Measurements from ENCODE around the gene EMID1.
A peak's percentile ranks its signal among the peaks of the same experiment; 100 is the strongest.

EMID1 gene

DNA sequence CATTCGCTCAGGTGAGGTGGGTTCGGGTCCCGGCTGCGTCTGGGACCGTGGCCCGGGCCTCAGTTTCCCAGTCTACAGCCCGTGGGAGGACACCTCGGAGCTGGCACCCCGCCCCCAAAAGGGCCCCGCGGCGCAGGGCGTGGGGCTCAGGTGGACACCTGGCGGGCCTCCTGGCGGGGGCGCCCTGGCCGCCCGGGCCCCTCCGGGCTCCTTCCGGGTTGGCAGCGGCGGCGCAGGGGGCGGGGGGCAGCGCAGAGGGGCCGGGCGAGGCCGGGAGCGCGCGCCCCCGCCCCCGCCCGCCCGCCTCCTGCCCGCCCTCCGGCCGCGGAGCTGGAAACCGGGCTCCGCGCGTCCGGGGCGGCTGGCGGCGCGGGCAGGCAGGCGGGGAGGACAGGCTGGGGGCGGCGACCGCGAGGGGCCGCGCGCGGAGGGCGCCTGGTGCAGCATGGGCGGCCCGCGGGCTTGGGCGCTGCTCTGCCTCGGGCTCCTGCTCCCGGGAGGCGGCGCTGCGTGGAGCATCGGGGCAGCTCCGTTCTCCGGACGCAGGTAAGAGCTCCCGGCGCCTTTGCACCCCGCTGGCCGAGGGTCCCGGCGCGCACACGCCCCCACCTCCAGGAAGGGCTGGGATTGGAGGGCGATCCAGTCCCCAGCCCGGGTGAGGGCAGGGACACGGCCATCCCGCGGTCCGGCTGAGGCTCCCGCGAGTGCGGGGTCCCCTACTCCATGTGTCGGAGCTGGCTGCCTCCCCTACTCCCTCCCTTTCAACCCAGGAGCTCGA is at the start of gene EMID1:
Gene EMID1 (plus strand): TSS at position 303 of the 778 bp plus-strand sequence. CDS start 143 bp downstream, at position 446.
- peak; percentile 58 for DNase-seq

DNA sequence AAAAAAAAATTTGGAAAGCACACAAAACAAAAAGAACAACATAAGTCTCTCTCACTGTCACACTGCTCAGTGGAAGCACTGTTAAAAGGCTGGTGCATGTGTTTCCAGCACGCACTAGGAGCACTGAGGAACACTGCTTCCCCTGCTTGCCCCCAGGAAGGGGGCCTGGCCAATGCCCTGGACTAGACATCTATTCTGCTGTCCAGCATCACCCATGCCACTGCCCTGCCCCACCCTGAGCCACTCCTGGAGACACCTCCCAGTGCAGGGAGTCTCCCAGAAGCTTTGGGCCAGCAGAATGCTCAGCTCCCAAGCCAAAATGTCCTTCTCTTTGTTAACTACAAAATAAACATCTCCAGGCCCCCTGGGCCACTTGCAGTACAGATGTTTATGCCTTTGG is 49.7 kb upstream of the EMID1 start:
- DNase-seq = no peak

DNA sequence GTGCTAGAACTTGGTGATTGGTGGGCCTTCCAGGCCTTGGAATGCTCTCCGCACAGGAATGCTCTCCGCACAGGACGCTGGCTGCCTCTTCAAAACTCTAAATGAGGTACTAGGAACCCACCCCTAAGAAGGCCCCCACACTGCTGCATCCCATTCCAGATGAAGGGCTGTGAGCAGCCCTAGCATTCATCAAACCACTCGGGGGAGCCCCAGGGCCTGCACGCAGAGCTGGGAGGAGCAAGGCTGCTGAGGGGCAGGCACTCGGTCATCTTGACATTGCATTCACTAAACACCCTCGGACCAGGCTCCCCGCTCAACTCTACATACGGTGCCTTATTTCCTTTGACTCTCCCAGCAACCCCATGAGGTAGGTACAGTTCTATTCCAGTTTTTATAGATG is 49.2 kb upstream of the EMID1 start:
- no peak for DNase-seq

DNA sequence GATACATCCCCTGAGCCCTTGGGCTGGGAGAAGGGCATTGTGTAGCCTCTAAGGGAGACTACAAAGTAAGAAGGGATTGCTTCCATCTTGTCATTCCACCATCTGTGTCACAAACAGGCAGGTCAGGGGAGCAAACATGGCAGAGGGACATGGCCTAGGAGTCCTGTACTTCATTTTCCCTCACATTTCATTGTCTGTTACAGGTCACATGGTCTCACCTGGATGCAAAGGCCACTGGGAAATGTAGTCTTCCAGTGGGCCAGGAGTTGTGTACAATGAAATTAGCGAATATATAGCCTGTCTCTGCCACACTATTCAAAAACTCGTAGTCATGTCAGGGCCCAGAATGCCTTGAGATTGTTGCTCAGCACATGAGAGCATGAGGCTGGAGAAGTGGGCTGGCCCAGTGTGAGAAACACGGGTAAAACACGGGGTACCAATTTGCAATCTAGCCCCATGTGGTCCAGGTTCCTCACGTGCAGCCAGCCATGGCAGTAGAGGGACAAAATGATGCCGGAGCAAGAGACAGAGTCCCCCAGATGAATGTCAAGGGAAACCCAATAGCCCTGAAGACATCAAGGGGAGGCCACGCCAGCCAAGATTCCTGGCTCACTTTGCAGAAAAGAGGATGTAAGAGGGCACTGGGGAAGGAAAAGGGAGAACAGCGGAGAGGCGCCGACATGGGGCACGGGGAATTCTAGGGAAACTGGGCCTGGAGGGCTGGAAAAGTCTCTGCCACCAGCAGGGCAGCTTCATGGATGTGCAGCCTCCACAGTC is 47.7 kb upstream of the EMID1 start:
- peak; percentile 31 for DNase-seq

DNA sequence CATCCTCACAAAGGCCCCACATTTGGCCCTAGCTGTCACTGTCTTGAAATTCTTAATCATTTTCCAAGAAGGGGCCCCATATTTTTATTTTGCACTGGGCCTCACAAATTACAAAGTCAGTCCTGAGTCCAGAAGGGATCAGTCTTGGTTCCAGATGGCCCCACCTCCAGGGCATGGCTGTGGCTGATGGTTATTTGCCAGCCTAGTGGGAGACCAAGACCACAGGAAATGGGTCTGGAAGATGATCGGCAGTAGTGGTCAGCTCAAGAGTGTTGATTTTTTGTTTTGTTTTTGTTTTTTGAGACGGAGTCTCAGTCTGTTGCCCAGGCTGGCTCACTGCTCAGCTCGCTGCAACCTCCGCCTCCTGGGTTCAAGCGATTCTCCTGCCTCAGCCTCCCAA is 47.1 kb upstream of the EMID1 start:
- no peak for DNase-seq

DNA sequence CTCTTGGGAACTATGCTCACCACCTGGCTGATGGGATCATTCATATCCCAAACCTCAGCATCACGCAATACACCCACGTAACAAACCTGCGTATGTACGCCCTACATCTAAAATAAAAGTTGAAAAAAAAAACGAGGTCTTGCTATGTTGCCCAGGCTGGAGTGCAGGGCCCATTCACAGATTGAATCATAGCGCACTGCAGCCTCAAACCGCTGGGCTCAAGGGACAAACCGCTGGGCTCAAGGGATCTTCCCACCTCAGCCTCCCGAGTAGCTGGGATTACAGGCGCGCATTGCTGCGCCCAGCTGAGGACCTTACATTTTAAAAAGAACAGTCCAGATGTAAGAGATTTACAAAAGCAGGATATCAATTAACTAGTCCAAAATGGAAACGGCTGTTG is 41.9 kb upstream of the EMID1 start:
- no peak for DNase-seq

GRCh38 chr22:29165321-29166060 is 40.2 kb upstream of the EMID1 start:
- DNase-seq = no peak

DNA sequence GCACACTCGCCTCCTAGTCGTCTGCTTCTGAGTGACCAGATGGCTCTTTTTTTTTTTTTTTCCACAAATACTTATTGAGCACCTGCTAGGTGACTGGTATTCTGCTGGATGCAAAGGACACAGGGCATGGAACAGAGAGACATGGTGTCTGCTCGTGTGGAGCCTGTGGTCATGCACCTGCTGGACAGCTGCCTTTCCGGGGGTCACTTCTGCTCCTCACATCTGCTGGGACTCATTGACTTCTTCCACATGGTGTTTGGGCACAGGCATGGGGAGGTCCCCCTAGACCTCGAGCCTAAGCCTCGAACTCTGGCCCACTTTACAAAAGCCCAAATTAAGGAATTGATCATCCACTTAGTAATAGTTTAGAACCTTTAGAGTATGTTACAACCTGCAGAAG is 39.5 kb upstream of the EMID1 start:
- no peak for DNase-seq

DNA sequence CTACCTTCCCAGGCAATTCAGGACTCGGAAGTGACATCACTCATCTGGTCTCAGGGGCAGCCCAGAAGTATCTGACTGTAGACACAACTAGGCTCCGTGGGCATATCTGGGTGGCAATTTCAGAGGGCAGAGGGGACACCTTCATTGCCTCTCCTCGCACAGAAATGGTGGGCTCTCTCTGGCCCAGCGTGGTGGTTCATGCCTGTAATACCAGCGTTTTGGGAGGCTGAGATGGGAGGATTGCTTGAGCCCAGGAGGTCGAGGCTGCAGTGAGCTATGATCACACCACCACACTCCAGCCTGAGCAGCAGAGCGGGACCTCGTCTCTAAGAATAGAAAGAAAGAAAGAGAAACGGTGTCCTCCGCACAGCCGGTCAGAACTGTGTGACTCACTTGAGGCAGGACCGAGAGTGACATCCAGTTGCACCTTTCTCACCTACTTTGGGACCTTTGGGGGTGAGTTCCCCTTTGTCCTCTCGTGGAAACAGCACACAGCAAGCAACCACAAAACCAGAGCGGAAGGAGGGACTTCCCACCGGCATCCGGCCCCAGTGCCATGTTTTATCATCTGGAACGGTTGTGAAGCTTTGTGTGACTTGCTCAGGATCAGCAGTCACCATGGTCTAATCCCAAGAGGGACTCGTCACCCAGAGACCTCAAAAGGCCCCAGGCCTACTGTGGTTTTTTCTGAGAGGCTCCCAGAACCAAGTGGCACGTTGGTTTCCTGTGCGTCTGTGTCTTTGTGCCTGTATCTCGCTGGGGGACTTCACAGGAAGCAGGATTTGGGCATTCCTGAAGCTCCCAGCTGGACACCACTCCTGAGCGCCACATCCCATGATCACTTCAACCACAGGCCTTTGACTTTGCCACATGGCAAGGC is 38.4 kb upstream of the EMID1 start:
- DNase-seq = no peak

DNA sequence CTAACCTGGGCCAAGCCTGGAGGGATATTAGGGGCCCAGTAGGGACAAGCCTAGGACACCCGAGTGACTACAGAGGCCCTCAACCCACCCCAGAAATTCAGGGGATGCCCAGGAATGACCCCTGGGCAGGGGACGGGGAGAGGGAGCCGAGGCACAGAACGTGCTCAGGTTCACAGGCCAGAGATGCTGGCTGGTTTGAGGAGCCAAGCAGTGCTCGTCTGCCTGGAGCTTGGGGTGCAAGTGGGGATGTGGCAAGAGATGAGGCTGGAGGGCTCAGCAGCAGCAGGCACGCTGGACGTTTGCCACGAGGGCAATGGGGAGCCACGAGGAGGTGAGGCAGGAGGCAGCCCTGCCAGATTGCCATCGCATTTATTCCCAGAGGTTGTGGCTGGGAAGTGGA is 34.0 kb upstream of the EMID1 start:
- DNase-seq = no peak

- DNase-seq = no peak
Measured at GRCh38 chr22:29172216-29172615, 33.5 kb upstream of the EMID1 start.

GRCh38 chr22:29175312-29175835 is 30.3 kb upstream of the EMID1 start:
- DNase-seq = no peak

- no peak for DNase-seq
Measured at GRCh38 chr22:29183971-29184848, 21.5 kb upstream of the EMID1 start.

DNA sequence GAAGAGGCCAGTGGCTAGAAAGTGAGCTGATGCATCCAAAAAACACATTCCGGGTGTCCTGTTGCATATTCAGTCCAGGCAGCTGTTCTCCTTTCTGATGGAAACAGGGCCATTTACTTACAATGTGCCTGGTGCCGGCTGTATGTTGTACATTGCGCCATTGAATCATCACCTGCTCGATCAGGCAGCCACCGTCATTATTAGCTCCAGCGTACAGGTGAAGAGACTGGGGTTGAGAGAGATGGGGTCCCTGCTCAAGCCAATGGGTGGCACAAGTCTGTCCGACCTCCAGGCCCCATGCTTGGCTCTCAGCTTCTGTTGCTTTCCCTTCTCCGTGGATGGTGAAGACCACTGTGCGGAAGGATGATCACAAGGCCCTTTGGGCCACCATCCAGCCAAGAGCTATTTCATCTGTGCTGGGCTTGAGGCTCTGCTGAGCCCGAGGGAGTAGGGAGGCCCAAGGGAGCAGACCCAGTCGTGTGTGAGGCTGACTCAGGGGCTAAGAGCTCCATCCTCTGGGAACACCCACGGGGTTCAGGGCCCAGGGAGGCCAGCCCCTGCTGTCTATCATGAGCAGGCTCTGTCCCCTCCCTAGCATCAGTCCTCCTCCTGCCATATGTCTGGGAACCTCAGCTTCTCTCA is 20.7 kb upstream of the EMID1 start:
- no peak for DNase-seq

DNA sequence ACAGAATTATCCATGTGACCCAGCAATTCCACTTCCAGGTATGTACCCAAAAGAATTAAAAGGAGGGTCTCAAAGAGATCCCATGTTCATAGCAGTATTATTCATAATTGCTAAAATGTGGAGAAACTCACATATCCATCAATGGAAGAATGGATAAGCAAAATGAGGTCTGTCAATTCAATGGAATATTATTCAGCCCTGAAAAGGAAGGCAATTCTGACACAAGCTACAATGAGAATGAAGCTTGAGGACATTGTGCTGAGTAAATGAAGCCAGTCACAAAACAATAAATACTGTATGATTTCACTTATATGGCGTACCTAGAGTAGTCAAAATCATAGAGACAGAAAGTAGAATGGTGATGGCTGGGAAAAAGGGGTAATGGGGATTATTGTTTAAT is 19.4 kb upstream of the EMID1 start:
- no peak for DNase-seq

- DNase-seq = no peak
Measured at GRCh38 chr22:29187831-29188230, 17.9 kb upstream of the EMID1 start.

DNA sequence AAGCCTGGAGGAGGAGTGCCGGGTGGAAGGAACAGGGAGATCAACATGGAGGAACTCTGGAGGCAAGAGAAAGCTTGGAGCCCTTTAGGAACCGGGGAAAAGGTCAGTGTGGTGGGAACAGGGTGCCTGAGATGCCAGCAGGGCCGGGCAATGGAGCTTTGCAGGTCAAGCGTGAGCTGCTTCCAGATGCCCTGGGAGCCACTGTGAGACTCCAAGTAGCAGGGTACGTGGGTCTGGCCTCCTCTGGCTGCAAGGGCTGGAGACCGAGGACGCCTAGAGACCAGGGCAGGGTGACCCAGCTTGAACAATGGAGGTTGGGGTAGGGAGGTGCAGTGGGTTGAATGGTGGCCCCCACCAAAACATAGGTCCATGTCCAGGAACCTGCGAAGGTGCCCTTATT is 15.6 kb upstream of the EMID1 start:
- DNase-seq = no peak

DNA sequence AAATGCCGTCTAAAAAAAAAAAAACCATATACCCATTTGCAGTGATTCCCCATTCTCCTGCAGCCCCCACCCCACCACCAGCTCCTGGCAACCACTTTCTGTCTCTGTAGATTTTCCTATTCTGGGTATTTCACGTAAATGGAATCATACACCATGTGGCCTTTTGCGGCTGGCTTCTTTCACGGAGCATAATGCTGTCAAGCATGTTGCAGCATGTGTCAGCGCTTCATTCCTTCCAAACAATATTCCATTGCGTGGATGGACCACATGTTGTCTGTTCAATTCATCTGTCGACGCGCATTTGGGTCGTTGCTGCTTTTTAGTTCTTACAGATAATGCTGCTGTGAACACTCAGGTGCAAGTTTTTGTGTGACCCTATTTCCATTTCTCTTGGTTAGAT is 14.8 kb upstream of the EMID1 start:
- DNase-seq = no peak

DNA sequence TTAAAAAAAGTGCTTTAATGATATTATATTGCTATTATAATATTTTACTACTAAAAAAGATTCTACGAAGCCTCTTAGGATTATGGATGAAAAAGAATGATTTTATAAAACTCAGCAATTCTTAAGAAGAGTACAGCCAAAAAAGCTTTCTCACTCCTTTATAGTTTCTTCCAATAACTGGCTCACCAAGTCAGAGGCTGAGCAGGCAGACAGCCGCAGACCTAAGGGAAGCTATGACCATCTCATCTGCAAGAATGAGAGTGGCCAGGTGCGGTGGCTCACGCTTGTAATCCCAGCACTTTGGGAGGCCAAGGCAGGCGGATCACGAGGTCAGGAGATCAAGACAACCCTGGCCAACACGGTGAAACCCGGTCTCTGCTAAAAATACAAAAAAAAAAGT is 12.7 kb upstream of the EMID1 start:
- DNase-seq = no peak

DNA sequence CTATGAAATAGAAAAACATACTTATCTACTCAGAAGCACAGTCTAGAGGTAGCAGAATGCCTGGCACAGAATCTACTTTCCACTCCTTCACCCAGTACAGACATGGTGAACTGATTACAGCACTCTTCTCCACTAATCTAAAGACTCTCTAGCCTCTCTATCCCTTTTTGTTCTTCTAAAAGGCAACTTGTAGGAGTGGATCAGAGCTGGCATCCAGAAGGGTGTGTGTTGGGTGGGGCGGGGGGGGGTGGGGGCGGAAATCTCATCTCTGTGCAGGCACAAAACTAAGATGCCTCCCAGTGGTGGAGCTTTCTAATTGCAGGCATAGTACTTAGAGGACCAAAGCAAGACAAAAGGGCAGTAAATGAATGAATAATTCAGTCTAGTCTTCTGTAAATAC is 11.5 kb upstream of the EMID1 start:
- peak; percentile 16 for DNase-seq
